Measurements from ENCODE around the gene MMP24. TPM values are rescaled to one million over a fixed set of nuclear protein-coding genes. Genes with fewer than 3 reads are reported as not detected.
A peak's percentile ranks its signal among the peaks of the same experiment; 100 is the strongest.

Gene MMP24
- total and polyA plus RNA-seq, 2 of the 13 experiments (the other 11 are each of a cell fraction or from before 2014, with no cell fraction given) = 0.29 to 0.35 TPM

DNA sequence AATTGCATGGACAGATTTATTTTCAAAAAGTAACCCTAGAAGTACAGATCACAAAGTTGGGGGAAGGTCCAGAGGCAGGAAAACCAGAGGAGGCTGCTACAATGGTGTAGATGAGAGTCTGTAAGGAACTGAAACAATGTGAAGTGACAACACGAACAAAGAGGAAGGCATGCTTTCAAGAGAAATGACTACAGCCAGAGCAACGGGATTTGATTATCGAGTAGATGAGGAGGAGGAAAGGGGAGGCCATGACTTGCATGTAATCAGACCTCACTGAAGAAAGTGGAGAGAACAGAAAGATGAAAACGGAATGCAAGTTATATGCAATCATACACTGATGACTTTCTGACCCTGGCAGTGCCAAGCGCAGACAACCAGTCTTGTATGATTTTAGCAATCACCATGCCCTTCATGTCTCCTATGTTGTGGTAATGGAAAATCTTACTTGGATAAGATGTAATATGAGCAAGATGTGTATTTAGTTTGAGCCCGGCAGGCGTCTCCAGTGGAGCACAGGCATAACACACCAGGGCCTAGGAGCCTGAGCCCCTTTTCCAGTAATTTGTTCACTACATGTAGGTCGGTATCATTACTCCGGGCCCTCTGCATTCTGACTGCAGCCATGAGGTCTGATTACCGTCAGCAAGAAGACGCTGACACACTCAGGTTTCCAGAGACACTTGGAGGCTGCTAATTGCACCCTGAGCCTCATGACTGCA is 99.7 kb downstream of the MMP24 start (continued):
- TF ChIP-seq RFX3 (CRISPR knock-in tag; IDR thresholded peaks at IDR 0.05) (no peak), IKZF4 (CRISPR knock-in tag; IDR thresholded peaks at IDR 0.05; ENCODE audit: borderline replicate concordance, low read depth, not compliant biosample characterization) (peak; percentile 41), TARDBP (CRISPR knock-in tag; IDR thresholded peaks at IDR 0.05) (no peak), ZNF772 (CRISPR knock-in tag; IDR thresholded peaks at IDR 0.05) (0 out of 2 replicates have a peak, but pooled peaks have one; percentile 56), ZNF292 (CRISPR knock-in tag; IDR thresholded peaks at IDR 0.05; ENCODE audit: borderline replicate concordance, low read depth) (no peak), CC2D1A (CRISPR knock-in tag; IDR thresholded peaks at IDR 0.05) (no peak), ZBTB38 (CRISPR knock-in tag; IDR thresholded peaks at IDR 0.05) (peak; percentile 45), ZBTB1 (CRISPR knock-in tag; IDR thresholded peaks at IDR 0.05; ENCODE audit: borderline replicate concordance) (no peak), MAZ (IDR thresholded peaks at IDR 0.05; ENCODE audit: borderline replicate concordance, low read depth, low read length) (no peak), MAZ (CRISPR knock-in tag; IDR thresholded peaks at IDR 0.05; ENCODE audit: low read depth) (peak; percentile 47; the same call in 1 of the 2 replicates), ZKSCAN8 (CRISPR knock-in tag; IDR thresholded peaks at IDR 0.05; ENCODE audit: borderline replicate concordance) (no peak), ZFP82 (CRISPR knock-in tag; IDR thresholded peaks at IDR 0.05; ENCODE audit: borderline replicate concordance) (no peak), ARHGAP35 (CRISPR knock-in tag; IDR thresholded peaks at IDR 0.05; ENCODE audit: borderline replicate concordance) (no peak), ZC3H13 (CRISPR knock-in tag; IDR thresholded peaks at IDR 0.05) (no peak), ZMYM3 (CRISPR knock-in tag; IDR thresholded peaks at IDR 0.05) (no peak), ZBTB42 (CRISPR knock-in tag; IDR thresholded peaks at IDR 0.05) (no peak), ZNF747 (CRISPR knock-in tag; IDR thresholded peaks at IDR 0.05; ENCODE audit: borderline replicate concordance) (no peak), ZNF839 (CRISPR knock-in tag; IDR thresholded peaks at IDR 0.05; ENCODE audit: borderline replicate concordance) (no peak)
- TF ChIP-seq, protein P1, sequence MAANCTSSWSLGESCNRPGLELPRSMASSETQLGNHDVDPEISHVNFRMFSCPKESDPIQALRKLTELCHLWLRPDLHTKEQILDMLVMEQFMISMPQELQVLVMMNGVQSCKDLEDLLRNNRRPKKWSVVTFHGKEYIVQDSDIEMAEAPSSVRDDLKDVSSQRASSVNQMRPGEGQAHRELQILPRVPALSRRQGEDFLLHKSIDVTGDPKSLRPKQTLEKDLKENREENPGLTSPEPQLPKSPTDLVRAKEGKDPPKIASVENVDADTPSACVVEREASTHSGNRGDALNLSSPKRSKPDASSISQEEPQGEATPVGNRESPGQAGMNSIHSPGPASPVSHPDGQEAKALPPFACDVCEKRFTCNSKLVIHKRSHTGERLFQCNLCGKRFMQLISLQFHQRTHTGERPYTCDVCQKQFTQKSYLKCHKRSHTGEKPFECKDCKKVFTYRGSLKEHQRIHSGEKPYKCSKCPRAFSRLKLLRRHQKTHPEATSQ (CRISPR knock-in tag; IDR thresholded peaks at IDR 0.05; ENCODE audit: borderline replicate concordance) = no peak
- TF ChIP-seq, protein P2, sequence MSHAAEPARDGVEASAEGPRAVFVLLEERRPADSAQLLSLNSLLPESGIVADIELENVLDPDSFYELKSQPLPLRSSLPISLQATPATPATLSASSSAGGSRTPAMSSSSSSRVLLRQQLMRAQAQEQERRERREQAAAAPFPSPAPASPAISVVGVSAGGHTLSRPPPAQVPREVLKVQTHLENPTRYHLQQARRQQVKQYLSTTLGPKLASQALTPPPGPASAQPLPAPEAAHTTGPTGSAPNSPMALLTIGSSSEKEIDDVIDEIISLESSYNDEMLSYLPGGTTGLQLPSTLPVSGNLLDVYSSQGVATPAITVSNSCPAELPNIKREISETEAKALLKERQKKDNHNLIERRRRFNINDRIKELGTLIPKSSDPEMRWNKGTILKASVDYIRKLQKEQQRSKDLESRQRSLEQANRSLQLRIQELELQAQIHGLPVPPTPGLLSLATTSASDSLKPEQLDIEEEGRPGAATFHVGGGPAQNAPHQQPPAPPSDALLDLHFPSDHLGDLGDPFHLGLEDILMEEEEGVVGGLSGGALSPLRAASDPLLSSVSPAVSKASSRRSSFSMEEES (CRISPR knock-in tag; IDR thresholded peaks at IDR 0.05) = no peak
- TF ChIP-seq, protein P3, sequence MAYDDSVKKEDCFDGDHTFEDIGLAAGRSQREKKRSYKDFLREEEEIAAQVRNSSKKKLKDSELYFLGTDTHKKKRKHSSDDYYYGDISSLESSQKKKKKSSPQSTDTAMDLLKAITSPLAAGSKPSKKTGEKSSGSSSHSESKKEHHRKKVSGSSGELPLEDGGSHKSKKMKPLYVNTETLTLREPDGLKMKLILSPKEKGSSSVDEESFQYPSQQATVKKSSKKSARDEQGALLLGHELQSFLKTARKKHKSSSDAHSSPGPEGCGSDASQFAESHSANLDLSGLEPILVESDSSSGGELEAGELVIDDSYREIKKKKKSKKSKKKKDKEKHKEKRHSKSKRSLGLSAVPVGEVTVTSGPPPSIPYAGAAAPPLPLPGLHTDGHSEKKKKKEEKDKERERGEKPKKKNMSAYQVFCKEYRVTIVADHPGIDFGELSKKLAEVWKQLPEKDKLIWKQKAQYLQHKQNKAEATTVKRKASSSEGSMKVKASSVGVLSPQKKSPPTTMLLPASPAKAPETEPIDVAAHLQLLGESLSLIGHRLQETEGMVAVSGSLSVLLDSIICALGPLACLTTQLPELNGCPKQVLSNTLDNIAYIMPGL (CRISPR knock-in tag; IDR thresholded peaks at IDR 0.05; ENCODE audit: borderline replicate concordance in 1 of 2, low read depth in 1 of 2) = 0 out of 4 replicates have a peak, but pooled peaks of 1 of the 2 experiments have one; percentile 17

All from HepG2 (cell line).